GM12801 (cell line): ENCODE measurements around the gene NUP210.

ENCODE experiments used
- TF ChIP-seq, protein P1 (sequence below): IDR thresholded peaks from one replicate; pipeline ENCODE4 v1.5.1; 2011; ENCODE audit warnings: control low read depth; ENCODE audit not compliant: insufficient read length; ENCODE audit errors: extremely low read depth

The NUP210 gene

GRCh38 chr3:13266651-13267362 lies 153.3 kb downstream of the NUP210 start:
- TF ChIP-seq, protein P1, sequence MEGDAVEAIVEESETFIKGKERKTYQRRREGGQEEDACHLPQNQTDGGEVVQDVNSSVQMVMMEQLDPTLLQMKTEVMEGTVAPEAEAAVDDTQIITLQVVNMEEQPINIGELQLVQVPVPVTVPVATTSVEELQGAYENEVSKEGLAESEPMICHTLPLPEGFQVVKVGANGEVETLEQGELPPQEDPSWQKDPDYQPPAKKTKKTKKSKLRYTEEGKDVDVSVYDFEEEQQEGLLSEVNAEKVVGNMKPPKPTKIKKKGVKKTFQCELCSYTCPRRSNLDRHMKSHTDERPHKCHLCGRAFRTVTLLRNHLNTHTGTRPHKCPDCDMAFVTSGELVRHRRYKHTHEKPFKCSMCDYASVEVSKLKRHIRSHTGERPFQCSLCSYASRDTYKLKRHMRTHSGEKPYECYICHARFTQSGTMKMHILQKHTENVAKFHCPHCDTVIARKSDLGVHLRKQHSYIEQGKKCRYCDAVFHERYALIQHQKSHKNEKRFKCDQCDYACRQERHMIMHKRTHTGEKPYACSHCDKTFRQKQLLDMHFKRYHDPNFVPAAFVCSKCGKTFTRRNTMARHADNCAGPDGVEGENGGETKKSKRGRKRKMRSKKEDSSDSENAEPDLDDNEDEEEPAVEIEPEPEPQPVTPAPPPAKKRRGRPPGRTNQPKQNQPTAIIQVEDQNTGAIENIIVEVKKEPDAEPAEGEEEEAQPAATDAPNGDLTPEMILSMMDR, result no peak
